Endothelial cell of umbilical vein (primary cell): Measurements from ENCODE around the gene RPH3AL. TPM values are rescaled to one million over a fixed set of nuclear protein-coding genes. Genes with fewer than 3 reads are reported as not detected.

Experiments
- BruUV-seq: library from RNA; stranded (reverse); fragments of 400-500 nt; replicated peaks from 2 replicates; lab custom pipeline; 2021; lab: Mats Ljungman, UMichigan
- CTCF ChIA-PET: fragments of 300-600, 350-600 bp; sonication (Branson Sonifier 250); formaldehyde crosslinking; loops from one replicate; lab custom pipeline; 2021; ENCODE audit warnings: antibody characterized with exemption, inconsistent platforms; lab: Charles Lee
- POLR2A ChIA-PET: fragments of 300-600, 350-600 bp; sonication (Branson Sonifier 250); formaldehyde crosslinking; loops from one replicate; lab custom pipeline; 2021; ENCODE audit warnings: antibody characterized with exemption, inconsistent platforms; lab: Charles Lee
- DNase-seq: peaks from one replicate; pipeline ENCODE4 v3.0.0-alpha.2; 2011; ENCODE audit warnings: low read depth, low spot score
- FAIRE-seq: peaks from 2 replicates; lab custom pipeline; 2011; peaks lifted over from hg19 to GRCh38; lab: Jason Lieb, UNC
- H2AFZ ChIP-seq: 2 replicates; pipeline ENCODE4 v1.6.0; 2012; ENCODE audit warnings: low read depth, low read length, control low read depth, inconsistent platforms
- H3K27ac ChIP-seq: 2 replicates; pipeline ENCODE4 v1.5.1; 2011; ENCODE audit warnings: low read depth, mild to moderate bottlenecking, control low read depth, low read length, moderate library complexity; ENCODE audit not compliant: insufficient read depth
- H3K27me3 ChIP-seq, 2 experiments: 2 replicates each; pipeline versions ENCODE4 v1.6.0 to v1.6.1; 2011; ENCODE audit warnings: low read length in 2 of 2, mixed read lengths in 1 of 2; ENCODE audit not compliant: control insufficient read depth in 2 of 2, insufficient read depth in 2 of 2
- H3K36me3 ChIP-seq, 2 experiments: 2 replicates in 1 of 2; 3 replicates in 1 of 2; pipeline ENCODE4 v1.5.1; 2011; ENCODE audit warnings: low read length in 2 of 2, mild to moderate bottlenecking in 1 of 2, moderate library complexity in 1 of 2; ENCODE audit not compliant: control insufficient read depth in 2 of 2, insufficient read depth in 2 of 2; ENCODE audit errors: extremely low read depth in 1 of 2
- H3K4me1 ChIP-seq: 3 replicates; pipeline ENCODE4 v1.5.1; 2011; ENCODE audit warnings: mild to moderate bottlenecking, low read length; ENCODE audit not compliant: control insufficient read depth, insufficient read depth; ENCODE audit errors: extremely low read depth
- H3K4me2 ChIP-seq: 2 replicates; pipeline ENCODE4 v1.6.1; 2011; ENCODE audit warnings: low read length, control low read depth, mixed read lengths; ENCODE audit not compliant: insufficient read depth
- H3K4me3 ChIP-seq, 3 experiments: fragments of 200-600 bp in 1 of 3; sonication (generic), shearing (Covaris generic) in 1 of 3; replicated peaks in 1 of 3; 2 replicates each; pipeline ENCODE4 v1.5.1; 2011 to 2016; ENCODE audit warnings: control low read depth in 3 of 3, low read length in 3 of 3, mild to moderate bottlenecking in 2 of 3, inconsistent platforms in 1 of 3, low read depth in 1 of 3, moderate library complexity in 1 of 3; ENCODE audit not compliant: insufficient read depth in 1 of 3
- H3K79me2 ChIP-seq: 2 replicates; pipeline ENCODE4 v1.6.0; 2012; ENCODE audit warnings: low read length, inconsistent platforms; ENCODE audit not compliant: control insufficient read depth, insufficient read depth
- H3K9ac ChIP-seq: replicated peaks from 2 replicates; pipeline ENCODE3; 2011; ENCODE audit warnings: low read length, control low read depth; ENCODE audit not compliant: insufficient read depth; ENCODE audit errors: extremely low read depth
- H3K9me1 ChIP-seq: replicated peaks from 3 replicates; pipeline ENCODE4 v1.6.0; 2011; ENCODE audit warnings: mild to moderate bottlenecking, low read length; ENCODE audit not compliant: control insufficient read depth, insufficient read depth; ENCODE audit errors: extremely low read depth
- H3K9me3 ChIP-seq: replicated peaks from 2 replicates; pipeline ENCODE4 v1.5.1; 2012; ENCODE audit warnings: low read length, inconsistent platforms; ENCODE audit not compliant: control insufficient read depth, insufficient read depth
- H4K20me1 ChIP-seq: replicated peaks from 2 replicates; pipeline ENCODE3; 2011; ENCODE audit warnings: mild to moderate bottlenecking, low read length; ENCODE audit not compliant: control insufficient read depth, insufficient read depth; ENCODE audit errors: extremely low read depth
- CTCF ChIP-seq, 2 donors: IDR thresholded peaks; 1 replicate in 1 of 2; 2 replicates in 1 of 2; pipeline ENCODE4 v1.5.1; 2011; ENCODE audit warnings: low read length in 2 of 2, mild to moderate bottlenecking in 2 of 2, moderate library complexity in 2 of 2, control low read depth in 1 of 2, inconsistent platforms in 1 of 2, low read depth in 1 of 2; ENCODE audit not compliant: insufficient read depth in 1 of 2; ENCODE audit errors: extremely low read depth in 1 of 2
- EZH2 ChIP-seq: IDR thresholded peaks from 2 replicates; pipeline ENCODE4 v1.6.1; 2012; ENCODE audit warnings: borderline replicate concordance, low read depth, mild to moderate bottlenecking, moderate library complexity, low read length, inconsistent platforms; ENCODE audit not compliant: severe bottlenecking
- GATA2 ChIP-seq: IDR thresholded peaks from 2 replicates; pipeline ENCODE4 v1.7.0; 2011; ENCODE audit warnings: low read depth, mild to moderate bottlenecking, moderate library complexity, mixed read lengths, low read length; ENCODE audit not compliant: insufficient read length, insufficient read depth
- JUN ChIP-seq: IDR thresholded peaks from 2 replicates; pipeline ENCODE4 v1.6.1; 2011; ENCODE audit warnings: borderline replicate concordance, low read depth; ENCODE audit not compliant: insufficient read length, insufficient read depth
- MAX ChIP-seq: IDR thresholded peaks from 2 replicates; pipeline ENCODE4 v1.6.1; 2011; ENCODE audit not compliant: insufficient read depth, insufficient read length
- MYC ChIP-seq: IDR thresholded peaks from one replicate; pipeline ENCODE4 v1.6.1; 2011; ENCODE audit warnings: mild to moderate bottlenecking, low read depth, low read length
- POLR2A ChIP-seq: IDR thresholded peaks from 2 replicates; pipeline ENCODE4 v1.6.1; 2012; ENCODE audit warnings: low read depth, mild to moderate bottlenecking, control low read depth, low read length
- POLR2AphosphoS5 ChIP-seq: IDR thresholded peaks from 2 replicates; pipeline ENCODE4 v1.6.1; 2012; ENCODE audit warnings: low read depth, mild to moderate bottlenecking, control low read depth, low read length, moderate library complexity; ENCODE audit not compliant: insufficient read depth
- dilution Hi-C: fragments of 300-500 bp; cut with MboI; formaldehyde crosslinking; loops from one replicate; pipeline ENCODE4 v1.15.0; 2019; ENCODE audit warnings: low sequenced_read_pairs; ENCODE audit not compliant: extremely low pct_ligation_motif_present
- intact Hi-C: fragments of 100-400 bp; cut with micrococcal nuclease; formaldehyde crosslinking; loops from one replicate; pipeline ENCODE4 v1.10.0; 2022
- polyA plus RNA-seq, 4 experiments: library from polyadenylated mRNA; depleted of rRNA in 3 of 4; stranded (reverse) in 3 of 4; unstranded in 1 of 4; fragments of >200 nt; gene quantifications; 2 replicates each; pipeline versions ENCODE4 v1.2.1 to v1.2.3, GENCODE V29; 2011 to 2012; ENCODE audit warnings: missing spikeins in 1 of 4
- total RNA-seq: library from RNA; stranded (reverse); gene quantifications from 2 replicates; pipeline ENCODE4 v1.2.3, GENCODE V29; 2021

The RPH3AL gene
- total and polyA plus RNA-seq, 2 donors (not counting 3 experiments of a cell fraction or from before 2014, with no cell fraction given) = 4.1 to 7.0 TPM

- TF ChIP-seq POLR2A = no peak
- TF ChIP-seq JUN = no peak
- no peak for TF ChIP-seq GATA2
- TF ChIP-seq POLR2AphosphoS5 = no peak
- TF ChIP-seq MAX = no peak
- TF ChIP-seq EZH2 = no peak
- TF ChIP-seq CTCF (IDR thresholded peaks at IDR 0.05; ENCODE audit: extremely low read depth in 1 of 2, insufficient read depth in 1 of 2, low read depth in 1 of 2, low read length in 2 of 2) = no peak
- TF ChIP-seq MYC = no peak
- Histone ChIP-seq H3K4me3 (no peak overlapping the region), H3K9ac (no peak overlapping the region), H2AFZ (no peak overlapping the region), H3K27ac (no peak overlapping the region), H3K9me3 (no peaks in the 10 kb centered on the region), H3K79me2 (no peaks in the 10 kb centered on the region), H3K4me1 (no peaks in the 10 kb centered on the region), H3K9me1 (no peaks in the 10 kb centered on the region), H3K4me2 (no peak overlapping the region), H3K36me3 (no peaks in the 10 kb centered on the region), H4K20me1 (no peaks in the 10 kb centered on the region), H3K27me3 (peaks cover 44 to 51% of the 10 kb centered on the region in 2 experiments)
- dilution Hi-C loops = no loop called here
- ChIA-PET POLR2A (no interaction called here), CTCF (interaction anchor here (1.1 to 1.3 kb wide), 3 partner anchors 9 to 230 kb away, joined by 3 to 6 read pairs (median 4); no protein-coding TSS in a partner anchor)
- FAIRE-seq (no peak), DNase-seq (no peak)
- no TSS peak for BruUV-seq
- intact Hi-C loops = no loop called here
Measured at GRCh38 chr17:182050-182751, 170.4 kb downstream of the RPH3AL start.
